ENCODE results near the gene ZFP1. TPM values are rescaled to one million over a fixed set of nuclear protein-coding genes. Genes with fewer than 3 reads are reported as not detected.
"Not testable (repeated sequence)": the region's sequence is repeated elsewhere in the genome, so short reads cannot be mapped to it uniquely, and the experiment has no call there.

Gene ZFP1
- total and polyA plus RNA-seq, 12 donors = 3.0 to 11.5 (median 6.9) TPM

DNA sequence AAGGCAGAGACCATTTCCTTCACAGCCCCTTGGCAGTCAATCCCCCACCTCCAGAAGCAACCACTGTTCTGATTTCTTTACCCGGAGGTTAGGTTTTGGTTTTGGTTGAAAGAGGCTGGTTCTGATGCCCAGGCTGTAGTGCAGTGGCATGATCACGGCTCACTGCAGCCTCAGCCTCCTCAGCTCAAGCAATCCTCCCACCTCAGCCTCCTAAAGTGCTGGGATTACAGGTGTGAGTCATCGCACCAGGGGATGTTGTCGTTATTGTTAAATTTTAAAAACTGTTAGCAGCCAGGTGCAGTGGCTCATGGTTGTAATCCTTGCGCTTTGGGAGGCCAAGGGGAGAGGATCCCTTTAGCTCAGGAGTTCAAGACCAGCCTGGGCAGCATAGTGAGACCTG lies 61.6 kb downstream of the ZFP1 start:
- Histone ChIP-seq H3K4me3 (no peak overlapping the region), H3K36me3 (no peaks in the 10 kb centered on the region), H3K9me3 (no peaks in the 10 kb centered on the region), H3K27ac (no peak overlapping the region), H3K27me3 (no peaks in the 10 kb centered on the region), H3K4me1 (no peaks in the 10 kb centered on the region)
- ATAC-seq (no peak), DNase-seq (no peak)
- TF ChIP-seq, protein P1, sequence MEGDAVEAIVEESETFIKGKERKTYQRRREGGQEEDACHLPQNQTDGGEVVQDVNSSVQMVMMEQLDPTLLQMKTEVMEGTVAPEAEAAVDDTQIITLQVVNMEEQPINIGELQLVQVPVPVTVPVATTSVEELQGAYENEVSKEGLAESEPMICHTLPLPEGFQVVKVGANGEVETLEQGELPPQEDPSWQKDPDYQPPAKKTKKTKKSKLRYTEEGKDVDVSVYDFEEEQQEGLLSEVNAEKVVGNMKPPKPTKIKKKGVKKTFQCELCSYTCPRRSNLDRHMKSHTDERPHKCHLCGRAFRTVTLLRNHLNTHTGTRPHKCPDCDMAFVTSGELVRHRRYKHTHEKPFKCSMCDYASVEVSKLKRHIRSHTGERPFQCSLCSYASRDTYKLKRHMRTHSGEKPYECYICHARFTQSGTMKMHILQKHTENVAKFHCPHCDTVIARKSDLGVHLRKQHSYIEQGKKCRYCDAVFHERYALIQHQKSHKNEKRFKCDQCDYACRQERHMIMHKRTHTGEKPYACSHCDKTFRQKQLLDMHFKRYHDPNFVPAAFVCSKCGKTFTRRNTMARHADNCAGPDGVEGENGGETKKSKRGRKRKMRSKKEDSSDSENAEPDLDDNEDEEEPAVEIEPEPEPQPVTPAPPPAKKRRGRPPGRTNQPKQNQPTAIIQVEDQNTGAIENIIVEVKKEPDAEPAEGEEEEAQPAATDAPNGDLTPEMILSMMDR (IDR thresholded peaks at IDR 0.05) = no peak
- intact Hi-C loops (cut with DNase I) = loop anchor here in 1 of 10 donors (10.0 kb wide), 1 partner anchor 175 kb away; no protein-coding TSS in a partner anchor
- 89 to 94% methylated on average over 5 of the region's 5 CpGs for WGBS, 2 donors

DNA sequence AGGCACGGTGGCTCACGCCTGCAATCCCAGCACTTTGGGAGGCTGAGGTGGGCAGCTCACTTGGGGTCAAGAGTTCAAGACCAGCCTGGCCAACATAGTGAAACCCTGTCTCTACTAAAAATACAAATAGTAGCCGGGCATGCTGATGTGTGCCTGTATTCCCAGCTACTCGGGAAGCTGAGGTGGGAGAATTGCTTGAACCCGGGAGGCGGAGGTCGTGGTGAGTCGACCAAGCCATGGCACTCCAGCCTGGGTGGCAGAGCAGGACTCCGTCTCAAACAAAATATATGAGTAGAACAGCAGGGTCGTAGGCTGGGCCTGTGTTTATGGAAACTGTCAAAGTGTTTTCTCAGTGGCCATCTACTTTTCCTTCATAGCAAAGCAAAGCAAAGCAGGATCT lies 63.0 kb downstream of the ZFP1 start:
- H3K9me3 ChIP-seq; intact Hi-C loops (cut with DNase I); H3K27me3 ChIP-seq; ATAC-seq; H3K36me3 ChIP-seq; DNase-seq; H3K4me3 ChIP-seq; H3K4me1 ChIP-seq; H3K27ac ChIP-seq: not testable (repeated sequence)
- WGBS, 2 donors = 88 to 90% methylated on average over 10 of the region's 10 CpGs

DNA sequence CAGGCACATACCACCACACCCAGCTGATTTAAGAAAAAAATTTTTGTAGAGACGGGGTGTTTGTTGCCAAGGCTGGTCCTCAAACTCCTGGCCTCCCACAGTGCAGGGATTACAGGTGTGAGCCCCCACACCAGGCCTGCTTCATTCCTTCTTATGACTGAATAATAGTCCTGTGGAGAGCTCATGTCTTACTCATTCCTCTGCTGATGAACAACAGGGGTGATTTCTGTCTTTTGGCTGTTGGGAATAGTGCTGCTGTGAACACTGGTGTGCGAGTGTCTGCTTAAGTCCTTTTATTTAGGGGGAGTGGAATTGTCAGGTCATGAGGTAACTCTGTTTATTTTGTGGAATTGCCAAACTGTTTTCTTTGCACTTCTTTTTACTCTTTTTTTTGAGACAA lies 67.8 kb downstream of the ZFP1 start:
- WGBS, 2 donors = 84 to 89% methylated on average over 2 of the region's 2 CpGs
- Histone ChIP-seq H3K36me3 (no peaks in the 10 kb centered on the region), H3K27me3 (no peaks in the 10 kb centered on the region), H3K4me3 (no peak overlapping the region), H3K9me3 (no peaks in the 10 kb centered on the region), H3K27ac (no peak overlapping the region), H3K4me1 (peaks cover 0 to 7% (median 0%) of the 10 kb centered on the region in 9 donors)
- intact Hi-C loops (cut with DNase I) = no loop called here
- ATAC-seq (no peak), DNase-seq (no peak)
- TF ChIP-seq, protein P1 (IDR thresholded peaks at IDR 0.05) = no peak

DNA sequence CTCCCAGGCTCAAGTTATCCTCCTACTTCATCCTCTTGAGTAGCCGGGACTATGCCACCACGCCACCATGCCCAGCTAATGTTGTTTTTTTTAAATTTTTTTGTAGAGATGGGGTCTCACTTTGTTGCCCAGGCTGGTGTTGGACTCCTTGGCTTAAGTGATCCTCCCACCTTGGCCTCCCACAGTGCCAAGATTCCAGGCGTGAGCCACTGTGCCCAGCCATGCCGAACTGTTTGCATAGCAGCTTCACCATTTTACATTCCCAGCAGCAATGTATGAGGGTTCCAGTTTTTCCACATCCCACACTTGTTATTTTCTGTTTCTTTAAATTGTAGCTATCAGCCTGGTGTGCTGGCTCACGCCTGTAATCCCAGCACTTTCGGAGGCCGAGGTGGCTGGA lies 68.3 kb downstream of the ZFP1 start:
- no peaks in the 10 kb centered on the region for H3K9me3 ChIP-seq
- WGBS, 2 donors = 88 to 92% methylated on average over 7 of the region's 7 CpGs

DNA sequence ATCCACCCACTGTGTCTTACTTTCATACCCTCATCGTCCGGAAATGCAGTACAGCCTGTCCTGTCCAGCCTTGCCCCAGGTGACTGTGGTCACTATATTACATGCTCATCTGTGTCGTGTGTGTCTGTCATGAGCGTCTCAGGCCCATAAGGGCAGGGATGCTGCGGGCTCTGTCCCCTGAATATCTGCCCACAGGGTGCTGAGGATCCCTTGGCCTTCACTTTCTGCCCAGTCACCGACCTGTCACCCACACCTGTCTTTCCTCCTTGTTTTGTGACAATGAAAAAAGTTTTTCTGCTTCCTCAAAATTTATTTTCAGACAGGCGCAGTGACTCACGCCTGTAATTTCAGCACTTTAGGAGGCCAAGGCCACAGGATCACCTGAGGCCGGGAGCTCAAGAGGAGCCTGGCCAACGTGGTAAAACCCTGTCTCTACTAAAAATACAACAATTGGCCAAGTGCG lies 69.1 kb downstream of the ZFP1 start:
- Histone ChIP-seq H3K27ac (no peak overlapping the region), H3K27me3 (no peaks in the 10 kb centered on the region), H3K4me1 (peaks cover 0 to 7% (median 0%) of the 10 kb centered on the region in 9 donors), H3K36me3 (no peaks in the 10 kb centered on the region), H3K4me3 (no peak overlapping the region), H3K9me3 (no peaks in the 10 kb centered on the region)
- DNase-seq (no peak), ATAC-seq (no peak)
- 87 to 94% methylated on average over 11 of the region's 11 CpGs for WGBS, 2 donors
- intact Hi-C loops (cut with DNase I) = no loop called here
- TF ChIP-seq, protein P1 (IDR thresholded peaks at IDR 0.05) = no peak

More for the DNA sequence above, 68.3 kb downstream of the ZFP1 start:
- TF ChIP-seq, protein P1 (IDR thresholded peaks at IDR 0.05) = no peak
- Histone ChIP-seq H3K27ac (no peak overlapping the region), H3K4me1 (peaks cover 0 to 7% (median 0%) of the 10 kb centered on the region in 9 donors), H3K36me3 (no peaks in the 10 kb centered on the region), H3K27me3 (no peaks in the 10 kb centered on the region), H3K4me3 (no peak overlapping the region)
- ATAC-seq (no peak), DNase-seq (no peak)
- intact Hi-C loops (cut with DNase I) = no loop called here

Data from heart right ventricle (tissue), 16 donors.